HepG2 (cell line): ENCODE results near the gene OBP2A. TPM values are rescaled to one million over a fixed set of nuclear protein-coding genes. Genes with fewer than 3 reads are reported as not detected.
A peak's percentile ranks its signal among the peaks of the same experiment; 100 is the strongest.

Experiments used
- AGO2 ChIP-seq: fragments of 200-400 bp; formaldehyde crosslinking; optimal IDR thresholded peaks from 2 replicates; pipeline ENCODE3; 2017; ENCODE audit warnings: mild to moderate bottlenecking, low read depth, low read length, moderate library complexity
- AKNA ChIP-seq: sonication (generic); formaldehyde crosslinking; IDR thresholded peaks from 2 replicates; pipeline ENCODE4 v1.4.0; 2020; ENCODE audit warnings: missing genetic modification reagents, borderline replicate concordance
- ATF4 ChIP-seq, 2 experiments: fragments of 450-650 bp in 1 of 2; sonication (generic) in 1 of 2; formaldehyde crosslinking; IDR thresholded peaks; 2 replicates each; pipeline versions ENCODE4 v1.5.0 to v1.8.0; 2020 to 2022; ENCODE audit warnings: mild to moderate bottlenecking in 1 of 2, missing genetic modification reagents in 1 of 2
- DNMT1 ChIP-seq: sonication (generic); formaldehyde crosslinking; IDR thresholded peaks from 2 replicates; pipeline ENCODE4 v1.5.1; 2020; ENCODE audit warnings: mild to moderate bottlenecking, missing genetic modification reagents
- HINFP ChIP-seq: sonication (generic); formaldehyde crosslinking; IDR thresholded peaks from 2 replicates; pipeline ENCODE4 v1.4.0; 2020; ENCODE audit warnings: low read depth, mild to moderate bottlenecking, missing genetic modification reagents
- KLF13 ChIP-seq: sonication (generic); formaldehyde crosslinking; IDR thresholded peaks from 2 replicates; pipeline ENCODE4 v1.4.0; 2020; ENCODE audit warnings: mild to moderate bottlenecking, missing genetic modification reagents
- KLF6 ChIP-seq: IDR thresholded peaks from 2 replicates; pipeline ENCODE4 v1.8.0; 2016; ENCODE audit warnings: missing biosample characterization, missing genetic modification reagents
- POLR2A ChIP-seq, 2 experiments: IDR thresholded peaks; 2 replicates each; pipeline ENCODE4 v1.6.1; 2011; ENCODE audit warnings: low read depth in 2 of 2, low read length in 2 of 2, mild to moderate bottlenecking in 1 of 2, moderate library complexity in 1 of 2; ENCODE audit not compliant: insufficient read depth in 1 of 2
- TFDP2 ChIP-seq: sonication (generic); formaldehyde crosslinking; IDR thresholded peaks from 2 replicates; pipeline ENCODE4 v1.4.0; 2020; ENCODE audit warnings: missing genetic modification reagents
- ZBTB2 ChIP-seq: sonication (generic); formaldehyde crosslinking; IDR thresholded peaks from 2 replicates; pipeline ENCODE4 v1.8.0; 2022; ENCODE audit warnings: low read depth, missing genetic modification reagents
- ZMYM4 ChIP-seq: sonication (generic); formaldehyde crosslinking; IDR thresholded peaks from 2 replicates; pipeline ENCODE4 v1.8.1; 2023; ENCODE audit warnings: mild to moderate bottlenecking, missing genetic modification reagents
- ZNF672 ChIP-seq: sonication (generic); formaldehyde crosslinking; IDR thresholded peaks from 2 replicates; pipeline ENCODE4 v1.8.1; 2022; ENCODE audit warnings: missing genetic modification reagents
- ZNF770 ChIP-seq: sonication (generic); formaldehyde crosslinking; IDR thresholded peaks from 2 replicates; pipeline ENCODE4 v1.5.0; 2020; ENCODE audit warnings: mild to moderate bottlenecking, missing genetic modification reagents
- ZNF790 ChIP-seq: sonication (generic); formaldehyde crosslinking; IDR thresholded peaks from 2 replicates; pipeline ENCODE4 v1.8.0; 2022; ENCODE audit warnings: missing genetic modification reagents, mild to moderate bottlenecking, borderline replicate concordance
- ZSCAN21 ChIP-seq: sonication (generic); formaldehyde crosslinking; IDR thresholded peaks from 2 replicates; pipeline ENCODE4 v1.8.0; 2022; ENCODE audit warnings: mild to moderate bottlenecking, missing genetic modification reagents, moderate library complexity, borderline replicate concordance
- polyA plus RNA-seq, 8 experiments: library from polyadenylated mRNA; depleted of rRNA in 3 of 8; stranded (reverse) in 7 of 8; unstranded in 1 of 8; fragments of >200 nt; fragmentation: Illumina TruSeq in 4 of 8; extraction: Trizol in 4 of 8; gene quantifications; 2 replicates each; pipeline versions ENCODE4 v1.2.1 to v1.2.3, GENCODE V29; 2011 to 2016; ENCODE audit warnings: low read depth in 4 of 8, missing spikeins in 1 of 8, mixed read lengths in 1 of 8; ENCODE audit not compliant: insufficient read depth in 1 of 8
- total RNA-seq, 5 experiments: library from RNA; depleted of rRNA; stranded (reverse); fragments of >200 nt; fragmentation: Illumina TruSeq; extraction: Trizol; gene quantifications; 2 replicates each; pipeline ENCODE4 v1.2.3, GENCODE V29; 2016; ENCODE audit warnings: low read depth in 1 of 5

The OBP2A gene
- total and polyA plus RNA-seq, 2 of the 13 experiments (the other 11 are each of a cell fraction or from before 2014, with no cell fraction given) = 0.32 TPM; not detected in 1

- TF ChIP-seq ATF4 (CRISPR knock-in tag; IDR thresholded peaks at IDR 0.05) (peak in 1 of 2 experiments; percentile 69; a peak in 2 of 4 replicates), KLF13 (CRISPR knock-in tag) (no peak), ZSCAN21 (CRISPR knock-in tag) (peak; percentile 88), AKNA (CRISPR knock-in tag) (no peak), DNMT1 (CRISPR knock-in tag) (peak; percentile 98), AGO2 (peak; percentile 71), KLF6 (CRISPR knock-in tag) (0 out of 2 replicates have a peak, but pooled peaks have one; percentile 52), ZBTB2 (CRISPR knock-in tag) (0 out of 2 replicates have a peak, but pooled peaks have one; percentile 56), ZNF672 (peak; percentile 53; the same call in 1 of the 2 replicates), TFDP2 (CRISPR knock-in tag) (peak; percentile 54; the same call in 1 of the 2 replicates), HINFP (peak; percentile 36; the same call in 1 of the 2 replicates), POLR2A (IDR thresholded peaks at IDR 0.05; ENCODE audit: insufficient read depth in 1 of 2, low read depth in 2 of 2, low read length in 2 of 2) (peak in 1 of 2 experiments; percentile 2; a peak in 2 of 4 replicates), ZNF790 (CRISPR knock-in tag) (peak; percentile 94; the same call in 1 of the 2 replicates), ZNF770 (CRISPR knock-in tag) (peak; percentile 86), ZMYM4 (peak; percentile 90)
These were observed 45.2 kb upstream of the OBP2A start, which contains the start of gene MRPS2 (continued) for GRCh38 chr9:135500525-135501260.
